T-helper 2 cell treated with Interferon-gamma antibody and Interleukin-4, amounts not matched to agents 100 ng/mL and 5 ng/mL, for 36 hours (primary cell): Measurements from ENCODE around the gene ATP1B2. TPM values are rescaled to one million over a fixed set of nuclear protein-coding genes. Genes with fewer than 3 reads are reported as not detected.
"Not testable (repeated sequence)": the region's sequence is repeated elsewhere in the genome, so short reads cannot be mapped to it uniquely, and the experiment has no call there.

Experiments used
- intact Hi-C: fragments of 100-400 bp; cut with micrococcal nuclease; formaldehyde crosslinking; loops from one replicate; pipeline ENCODE4 v1.15.1; 2023
- total RNA-seq: library from RNA; stranded (reverse); gene quantifications from 2 replicates; pipeline ENCODE4 v1.2.3, GENCODE V29; 2022

ATP1B2 gene, protein sequence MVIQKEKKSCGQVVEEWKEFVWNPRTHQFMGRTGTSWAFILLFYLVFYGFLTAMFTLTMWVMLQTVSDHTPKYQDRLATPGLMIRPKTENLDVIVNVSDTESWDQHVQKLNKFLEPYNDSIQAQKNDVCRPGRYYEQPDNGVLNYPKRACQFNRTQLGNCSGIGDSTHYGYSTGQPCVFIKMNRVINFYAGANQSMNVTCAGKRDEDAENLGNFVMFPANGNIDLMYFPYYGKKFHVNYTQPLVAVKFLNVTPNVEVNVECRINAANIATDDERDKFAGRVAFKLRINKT
- 0.16 and 0.25 TPM in 2 replicates for total RNA-seq

DNA sequence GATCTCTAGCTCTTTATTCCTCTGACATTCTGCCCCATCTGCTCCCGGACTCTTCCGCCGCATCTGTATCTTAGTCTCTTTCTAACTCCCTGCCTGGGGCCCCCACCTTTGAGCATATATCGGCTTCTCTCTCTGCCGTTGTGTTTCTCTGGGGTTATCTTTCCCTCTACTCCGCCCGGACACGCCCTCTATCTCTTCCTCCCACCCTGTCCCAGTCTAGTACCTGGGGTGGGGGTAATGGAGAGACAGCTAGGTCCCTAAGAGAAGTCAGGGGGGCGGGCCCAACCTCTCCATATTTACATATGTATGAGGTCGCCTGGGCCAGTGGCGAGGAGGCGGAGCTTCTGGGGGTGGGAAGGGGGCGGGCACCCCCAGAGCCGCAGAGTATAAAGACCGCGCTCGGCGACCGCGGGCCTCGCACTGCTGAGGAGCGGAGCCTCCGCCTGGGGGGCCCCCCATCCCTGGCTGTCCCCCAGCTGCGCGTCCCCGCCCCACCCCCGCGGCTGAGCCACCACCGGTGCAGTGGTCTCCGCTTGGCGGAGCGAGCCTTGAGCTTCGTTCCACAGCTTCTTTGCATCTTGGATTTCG is at the start of gene ATP1B2:
Gene ATP1B2, plus strand, starts transcription at position 418 of the 588 bp plus-strand sequence. CDS start 593 bp downstream, outside the sequence.
- intact Hi-C loops = loop anchor here (1.0 kb wide), 1 partner anchor 37 kb away; the partner anchor contains the start of gene TP53

- intact Hi-C loops = no loop called here
Observed at GRCh38 chr17:7606280-7606679, 44.4 kb upstream of the ATP1B2 start.

- intact Hi-C loops = loop anchor here (10.0 kb wide), 1 partner anchor 224 kb away; the partner anchor contains the start of gene KDM6B
Observed at GRCh38 chr17:7610641-7611040, 40.1 kb upstream of the ATP1B2 start.

- intact Hi-C loops = loop anchor here (10.0 kb wide), 1 partner anchor 223 kb away; the partner anchor contains the start of gene KDM6B
Observed at GRCh38 chr17:7611635-7612293, 39.0 kb upstream of the ATP1B2 start.

DNA sequence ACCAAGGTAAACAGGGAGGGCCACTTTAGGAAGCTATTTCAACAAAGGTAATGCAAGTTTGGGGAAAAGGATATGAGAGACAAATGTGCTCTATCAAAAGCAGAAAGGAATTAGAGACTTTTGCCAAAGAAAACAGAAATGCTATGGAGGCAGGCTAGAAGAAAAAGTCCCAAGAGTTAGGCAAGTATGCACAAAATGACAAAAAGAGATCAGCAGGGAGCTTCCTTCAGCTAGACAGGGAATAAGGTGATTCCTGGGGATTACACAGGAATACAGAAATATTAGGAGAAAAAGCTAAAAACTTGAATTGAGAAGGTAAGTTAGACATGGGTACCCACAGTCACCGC is 38.5 kb upstream of the ATP1B2 start:
- intact Hi-C loops = loop anchor here (10.0 kb wide), 1 partner anchor 223 kb away; the partner anchor contains the start of gene KDM6B

- intact Hi-C loops = loop anchor here (2.0 to 10.0 kb wide), 2 partner anchors 31 to 221 kb away; partner anchors contain the start of genes KDM6B and MPDU1
Observed at GRCh38 chr17:7613769-7614424, 36.8 kb upstream of the ATP1B2 start.

GRCh38 chr17:7614425-7615264 is 36.1 kb upstream of the ATP1B2 start, which contains the start of gene FXR2:
Gene FXR2 (minus strand): TSS chr17:7614897. CDS start chr17:7614532, 365 bp downstream.
- intact Hi-C loops = loop anchor here (1.0 to 10.0 kb wide), 5 partner anchors 32 to 220 kb away; partner anchors contain the start of genes KDM6B, MPDU1, POLR2A and WRAP53

- intact Hi-C loops = loop anchor here (1.0 to 10.0 kb wide), 5 partner anchors 33 to 219 kb away; partner anchors contain the start of genes KDM6B, MPDU1, POLR2A and WRAP53
Observed at GRCh38 chr17:7615265-7615747, 35.4 kb upstream of the ATP1B2 start.

DNA sequence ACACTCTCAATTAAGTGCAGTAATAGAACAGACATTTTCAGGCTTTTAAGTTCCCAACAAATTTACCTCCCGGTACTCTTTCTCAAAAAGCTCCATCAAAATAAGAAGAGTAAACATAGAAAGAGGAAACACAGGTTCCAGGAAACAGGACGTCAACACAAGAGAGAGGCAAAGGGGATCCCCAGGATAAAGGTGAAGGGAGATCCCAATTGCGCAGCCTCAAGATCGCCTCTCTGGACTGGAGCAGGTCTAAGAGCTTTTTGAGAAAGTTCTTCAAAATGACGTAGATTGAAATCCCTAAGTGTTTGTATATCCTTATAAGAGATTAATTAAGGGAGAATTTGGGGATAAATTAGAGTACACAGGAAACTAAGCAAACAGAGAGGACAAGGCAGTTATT is 32.1 kb upstream of the ATP1B2 start:
- intact Hi-C loops = loop anchor here (10.0 kb wide), 1 partner anchor 216 kb away; the partner anchor contains the start of gene KDM6B

DNA sequence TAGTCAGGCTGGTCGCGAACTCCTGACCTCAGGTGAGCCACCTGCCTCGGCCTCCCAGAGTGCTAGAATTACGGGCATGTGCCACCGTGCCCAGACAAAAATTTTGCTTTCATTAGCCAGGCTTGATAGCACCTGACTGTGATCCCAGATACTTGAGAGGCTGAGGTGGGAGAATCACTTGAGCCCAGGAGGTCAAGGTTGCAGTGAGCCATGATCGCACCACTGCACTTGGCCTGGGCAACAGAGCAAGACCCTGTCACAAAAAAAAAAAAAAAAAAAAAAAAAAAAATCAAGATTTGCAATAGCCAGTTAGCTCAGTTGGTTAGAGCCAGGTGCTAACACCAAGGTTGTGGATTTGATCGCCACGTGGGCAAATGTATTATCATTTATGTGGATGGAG is 29.9 kb upstream of the ATP1B2 start:
- intact Hi-C loops = no loop called here

DNA sequence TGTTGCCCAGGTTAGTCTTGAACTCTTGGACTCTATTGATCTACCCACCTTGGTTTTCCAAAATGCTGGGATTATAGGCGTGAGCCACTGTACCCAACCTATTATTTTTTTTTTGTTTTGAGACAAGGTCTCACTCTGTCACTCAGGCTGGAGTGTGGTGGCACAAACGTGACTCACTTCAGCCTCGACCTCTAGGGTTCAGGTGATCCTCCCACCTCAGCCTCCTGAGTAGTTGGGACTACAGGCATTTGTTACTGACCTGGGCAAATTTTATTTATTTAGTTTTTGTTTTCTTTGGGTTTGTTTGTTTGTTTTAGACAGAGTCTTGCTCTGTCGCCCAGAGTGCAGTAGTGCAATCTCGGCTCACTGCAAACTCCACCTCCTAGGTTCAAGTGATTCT is 27.1 kb upstream of the ATP1B2 start:
- intact Hi-C loops = no loop called here

DNA sequence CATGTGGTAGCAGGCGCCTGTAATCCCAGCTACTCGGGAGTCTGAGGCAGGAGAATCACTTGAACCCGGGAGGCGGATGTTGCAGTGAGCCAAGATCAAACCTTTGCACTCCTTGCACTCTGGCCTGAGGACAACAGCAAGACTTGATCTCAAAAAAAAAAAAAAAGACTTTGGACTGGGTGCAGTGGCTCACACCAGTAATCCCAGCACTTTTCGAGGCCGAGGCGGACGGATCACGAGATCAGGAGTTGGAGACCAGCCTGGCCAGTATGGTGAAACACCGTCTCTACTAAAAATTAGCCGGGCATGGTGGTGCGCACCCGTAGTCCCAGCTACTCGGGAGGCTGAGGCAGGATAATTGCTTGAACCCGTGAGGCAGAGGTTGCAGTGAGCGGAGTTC is 25.0 kb upstream of the ATP1B2 start:
- intact Hi-C loops = not testable (repeated sequence)

- intact Hi-C loops = no loop called here
Observed at GRCh38 chr17:7626307-7626706, 24.4 kb upstream of the ATP1B2 start.

- intact Hi-C loops = no loop called here
Observed at GRCh38 chr17:7626956-7627249, 23.8 kb upstream of the ATP1B2 start.

DNA sequence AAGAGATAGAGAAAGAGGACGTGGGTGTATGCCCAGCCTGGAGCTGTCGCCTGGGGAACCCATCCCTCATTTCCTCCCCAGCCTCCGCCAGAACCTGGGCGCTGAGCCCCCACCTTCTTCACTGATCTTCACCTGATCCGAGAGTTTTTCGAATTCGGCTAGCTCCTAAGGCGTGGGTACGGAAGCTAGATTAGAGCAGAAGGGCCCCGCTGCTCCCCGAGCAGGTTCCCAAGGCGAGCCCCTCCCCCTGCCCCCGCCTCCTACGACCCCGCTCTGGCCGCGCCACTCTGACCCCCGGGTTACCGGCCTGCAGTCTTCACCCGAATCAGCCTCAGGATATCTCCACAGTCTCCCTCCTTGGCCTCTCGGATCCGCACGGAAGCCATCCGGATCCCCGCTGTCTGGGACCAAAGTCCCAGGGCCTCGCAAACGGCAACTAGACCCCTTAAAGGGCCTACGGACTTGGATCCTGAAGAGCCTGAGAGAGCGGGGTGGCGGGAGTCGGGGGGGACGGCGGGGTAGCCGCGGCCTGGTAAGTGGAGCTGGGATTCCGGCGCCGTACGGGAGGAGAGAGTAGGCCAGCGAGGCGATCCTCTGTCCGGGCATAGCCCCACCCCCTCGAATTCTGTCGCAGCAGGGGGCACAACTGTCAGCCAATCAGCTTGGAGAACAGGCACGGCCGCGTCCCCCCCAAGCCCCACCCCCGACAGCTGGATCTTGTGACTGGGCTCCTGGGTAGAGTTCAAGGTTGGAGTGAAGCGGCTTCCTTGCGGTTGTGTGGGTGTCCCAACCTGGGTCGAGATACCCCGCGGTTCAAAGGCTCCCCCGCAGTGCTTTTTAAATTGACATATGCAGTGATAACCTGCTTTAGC is 23.2 kb upstream of the ATP1B2 start, which contains the start of gene SAT2:
Gene SAT2, minus strand, starts transcription at position 572 of the 872 bp plus-strand sequence. Its CDS starts 186 bp downstream, at position 386.
- intact Hi-C loops = no loop called here

DNA sequence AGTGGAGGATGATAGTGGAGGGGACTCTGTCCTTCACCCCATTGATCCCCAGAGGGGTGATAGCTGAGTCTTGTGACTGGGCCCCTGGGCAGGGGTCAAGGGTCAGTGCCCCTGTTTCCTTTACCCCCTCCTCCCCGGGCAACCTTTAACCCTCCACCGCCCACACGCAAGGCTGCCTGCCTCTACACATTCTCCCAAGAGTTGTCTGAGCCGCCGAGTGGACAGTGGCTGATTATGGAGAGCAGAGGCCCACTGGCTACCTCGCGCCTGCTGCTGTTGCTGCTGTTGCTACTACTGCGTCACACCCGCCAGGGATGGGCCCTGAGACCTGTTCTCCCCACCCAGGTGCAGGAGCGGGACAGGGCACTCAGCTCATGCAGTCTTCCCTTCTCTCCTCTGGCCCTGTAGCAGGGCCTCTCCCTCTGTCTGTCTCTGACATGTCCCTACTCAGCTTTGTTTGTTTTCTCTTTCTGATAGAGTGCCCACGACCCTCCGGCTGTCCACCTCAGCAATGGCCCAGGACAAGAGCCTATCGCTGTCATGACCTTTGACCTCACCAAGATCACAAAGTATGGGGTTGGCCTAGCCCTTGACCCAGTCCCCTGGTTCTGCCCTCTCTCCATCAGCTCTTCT is 20.7 kb upstream of the ATP1B2 start, which contains the start of gene SHBG:
Gene SHBG, plus strand, starts transcription at position 197 of the 633 bp plus-strand sequence. Its CDS starts 38 bp downstream, at position 235.
- intact Hi-C loops = no loop called here

DNA sequence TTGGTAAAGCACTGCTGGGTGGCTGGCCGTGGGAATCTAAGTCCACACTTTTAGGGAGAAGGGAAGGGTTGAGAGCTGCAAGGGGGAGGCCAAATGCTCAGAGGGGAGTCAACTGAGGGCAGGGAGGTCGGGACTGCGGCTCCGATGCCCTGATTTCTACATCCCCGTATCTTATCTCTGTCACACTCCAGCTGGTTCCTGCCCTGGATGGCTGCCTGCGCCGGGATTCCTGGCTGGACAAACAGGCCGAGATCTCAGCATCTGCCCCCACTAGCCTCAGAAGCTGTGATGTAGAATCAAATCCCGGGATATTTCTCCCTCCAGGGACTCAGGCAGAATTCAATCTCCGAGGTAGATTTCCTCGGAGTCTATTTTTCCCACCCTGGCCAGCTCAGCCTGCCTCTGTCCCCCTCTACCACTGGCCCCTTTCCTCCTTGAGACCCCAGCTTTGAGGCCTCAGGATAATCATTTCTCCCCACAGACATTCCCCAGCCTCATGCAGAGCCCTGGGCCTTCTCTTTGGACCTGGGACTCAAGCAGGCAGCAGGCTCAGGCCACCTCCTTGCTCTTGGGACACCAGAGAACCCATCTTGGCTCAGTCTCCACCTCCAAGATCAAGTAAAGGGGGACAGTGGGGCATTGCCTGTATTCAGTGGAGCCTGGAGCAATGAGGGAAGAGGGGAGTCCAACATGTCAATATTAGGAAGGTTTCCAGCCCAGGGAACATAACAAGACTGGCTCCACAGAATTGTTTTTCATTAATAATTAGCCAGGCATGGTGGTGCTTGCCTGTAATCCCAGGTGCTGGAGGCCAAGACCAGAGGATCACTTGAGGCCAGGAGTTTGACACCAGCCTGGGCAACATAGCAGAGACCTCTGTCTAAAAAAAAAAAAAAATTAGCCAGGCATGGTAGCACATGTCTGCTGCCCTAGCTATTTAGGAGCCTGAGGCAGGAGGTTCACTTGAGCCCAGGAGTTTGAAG is 19.0 kb upstream of the ATP1B2 start:
- intact Hi-C loops = loop anchor here (1.0 kb wide), 1 partner anchor 57 kb away; the partner anchor contains the start of gene WRAP53
